GM12873 (cell line): ENCODE measurements around the gene CIBAR2.

Experiments
- CTCF ChIP-seq: IDR thresholded peaks from 2 replicates; pipeline ENCODE4 v1.5.1; 2012; ENCODE audit warnings: low read depth, mild to moderate bottlenecking, moderate library complexity, low read length, control low read depth; ENCODE audit not compliant: insufficient read depth; ENCODE audit errors: missing control alignments

Gene CIBAR2

GRCh38 chr16:85148931-85149330 is 36.7 kb upstream of the CIBAR2 start:
- no peak for TF ChIP-seq CTCF

GRCh38 chr16:85146922-85147651 is 34.8 kb upstream of the CIBAR2 start:
- no peak for TF ChIP-seq CTCF

GRCh38 chr16:85146532-85146797 is 34.2 kb upstream of the CIBAR2 start:
- TF ChIP-seq CTCF: no peak

GRCh38 chr16:85145734-85146531 is 33.7 kb upstream of the CIBAR2 start:
- no peak for TF ChIP-seq CTCF

- no peak for TF ChIP-seq CTCF
Observed at GRCh38 chr16:85145188-85145587, 32.9 kb upstream of the CIBAR2 start.

GRCh38 chr16:85144026-85144915 is 32.0 kb upstream of the CIBAR2 start:
- TF ChIP-seq CTCF: no peak

- TF ChIP-seq CTCF: no peak
Observed at GRCh38 chr16:85142771-85143211, 30.5 kb upstream of the CIBAR2 start.
